ENCODE results near the gene ODAD3.
A peak's percentile ranks its signal among the peaks of the same experiment; 100 is the strongest.
"Not testable (repeated sequence)": the region's sequence is repeated elsewhere in the genome, so short reads cannot be mapped to it uniquely, and the experiment has no call there.

The ODAD3 gene

GRCh38 chr19:11401808-11402543 is 32.9 kb downstream of the ODAD3 start:
- DNase-seq: no peak

DNA sequence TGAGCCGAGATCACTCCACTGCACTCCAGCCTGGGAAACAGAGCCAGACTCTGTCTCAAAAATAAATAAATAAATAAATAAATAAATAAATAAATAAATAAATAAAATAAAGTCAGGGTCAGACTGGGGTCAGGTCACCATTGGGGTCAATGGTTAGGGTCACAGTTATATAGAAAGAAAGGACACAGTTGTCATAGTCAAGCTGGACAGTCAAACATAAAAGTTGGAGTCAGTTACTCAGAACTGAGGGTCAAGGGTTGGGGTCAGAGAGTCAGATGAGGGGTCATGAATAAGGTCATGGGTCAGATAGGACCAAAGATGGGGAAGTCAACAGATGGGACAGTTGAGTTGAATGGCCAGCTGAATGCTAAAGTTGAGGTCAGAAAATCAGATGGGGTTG is 34.1 kb downstream of the ODAD3 start:
- DNase-seq: no peak

DNA sequence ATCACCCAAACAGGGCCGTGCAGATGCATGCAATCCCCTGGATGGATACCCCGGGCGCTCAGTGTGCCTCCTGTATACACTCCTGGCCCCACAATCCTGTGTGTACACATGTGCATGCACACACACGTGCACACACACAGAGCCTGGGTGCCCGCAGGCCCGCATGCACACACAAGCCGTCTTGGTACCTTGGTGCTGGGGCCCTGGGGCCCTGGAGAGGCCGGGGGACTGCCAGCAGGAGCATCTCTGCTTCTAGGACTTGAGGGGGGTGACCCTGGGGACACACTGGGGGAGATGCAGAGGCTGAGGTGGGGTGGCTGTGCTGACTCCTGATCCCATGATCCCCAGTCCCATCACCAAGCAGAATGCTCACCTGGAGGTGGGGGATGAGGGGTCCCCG is 35.3 kb downstream of the ODAD3 start:
- DNase-seq: no peak

DNA sequence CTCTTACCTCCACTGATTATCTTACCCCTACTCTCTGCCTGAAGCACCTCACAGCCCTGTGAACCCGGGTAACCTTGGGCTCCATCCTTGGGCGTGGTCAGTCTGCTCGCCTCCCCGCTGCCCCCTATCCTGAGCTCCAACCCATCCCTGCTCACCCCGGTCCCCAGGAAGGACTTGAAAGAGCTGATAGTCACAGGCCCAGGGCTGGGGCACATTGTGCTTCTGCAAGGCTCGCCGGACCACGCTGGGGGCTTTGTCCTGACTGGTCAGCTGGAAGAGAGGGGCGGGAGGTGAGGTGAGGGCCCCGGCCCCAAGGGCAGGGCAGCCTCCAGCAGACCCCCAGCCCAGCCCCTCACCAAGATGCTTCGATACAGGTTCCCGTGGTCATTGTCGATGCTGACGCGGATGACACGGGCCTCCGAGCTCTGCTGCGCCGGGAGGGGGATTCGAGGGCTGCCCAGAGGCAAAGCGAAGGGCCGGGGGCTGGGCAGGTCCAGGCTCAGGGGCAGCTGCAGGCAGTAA is 37.8 kb downstream of the ODAD3 start:
- DNase-seq: no peak

DNA sequence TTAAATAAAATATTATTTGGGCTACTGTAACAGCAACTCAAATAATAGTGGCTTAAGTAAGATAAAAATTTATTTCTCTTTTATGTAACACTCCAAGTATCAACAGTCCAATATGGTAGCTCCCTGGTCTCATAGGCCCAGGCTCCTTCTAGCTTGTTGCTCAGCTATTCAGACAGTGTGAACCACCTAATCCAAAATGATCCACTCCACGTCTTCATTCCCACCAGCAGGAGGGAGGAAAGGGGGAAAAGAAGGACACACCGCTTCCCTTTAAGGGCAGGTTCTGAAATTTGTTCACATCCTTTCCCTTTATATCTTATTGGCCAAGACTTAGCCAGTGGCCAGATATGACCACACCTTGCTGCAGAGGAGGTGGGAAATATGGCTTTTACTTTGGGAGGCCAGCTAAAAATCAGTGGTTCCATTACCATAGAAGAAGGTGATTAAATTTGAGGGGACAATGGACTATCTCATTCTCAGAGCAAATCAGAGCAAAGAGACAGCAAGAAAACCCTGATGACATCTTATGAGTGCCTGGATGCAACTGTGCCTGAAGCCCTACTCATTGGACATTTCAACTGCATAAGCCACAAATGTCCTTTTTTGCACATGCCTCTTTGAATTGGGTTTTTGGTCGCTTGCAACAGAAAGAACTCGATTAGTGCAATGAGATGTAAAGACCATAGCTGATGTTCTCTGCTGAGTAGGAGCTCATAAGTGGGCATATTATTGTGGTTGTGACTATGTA is 43.8 kb downstream of the ODAD3 start:
- no peak for DNase-seq

GRCh38 chr19:11390359-11390758 is 44.6 kb downstream of the ODAD3 start:
- no peak for DNase-seq

GRCh38 chr19:11387162-11388034 is 47.5 kb downstream of the ODAD3 start:
- no peak for DNase-seq

DNA sequence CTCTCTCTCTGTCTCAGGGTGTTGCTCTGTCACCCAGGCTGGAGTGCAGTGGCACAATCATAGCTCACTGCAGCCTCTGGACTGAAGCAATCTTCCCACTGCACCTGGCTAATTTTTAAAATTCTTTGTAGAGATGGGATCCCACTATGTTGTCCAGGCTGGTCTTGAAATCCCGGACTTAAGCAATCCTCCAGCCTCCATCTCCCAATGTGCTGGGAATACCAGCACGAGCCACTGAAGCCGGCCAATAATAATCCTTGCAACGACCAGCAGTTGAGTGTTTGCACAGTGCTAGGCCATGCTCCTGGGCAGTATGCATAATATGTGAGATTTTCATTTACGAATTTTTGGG is 50.2 kb downstream of the ODAD3 start:
- no peak for DNase-seq

DNA sequence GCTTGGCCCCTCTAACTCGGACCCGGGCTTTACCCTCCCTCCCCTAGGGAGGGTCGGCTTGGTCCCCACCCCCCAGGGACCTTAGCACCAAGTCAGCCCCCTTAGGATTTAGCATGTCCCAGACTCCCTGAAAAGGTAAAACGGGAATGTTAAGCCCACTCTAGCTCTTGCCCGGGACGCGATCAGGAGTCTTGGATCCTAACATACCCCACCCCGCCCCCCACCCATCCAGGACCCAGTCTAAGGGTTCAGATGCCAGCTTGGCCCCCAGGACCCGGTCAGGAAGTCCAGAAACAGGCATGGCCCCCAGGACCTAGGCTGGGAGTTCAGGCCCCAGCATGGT is 51.2 kb downstream of the ODAD3 start:
- no peak for DNase-seq

DNA sequence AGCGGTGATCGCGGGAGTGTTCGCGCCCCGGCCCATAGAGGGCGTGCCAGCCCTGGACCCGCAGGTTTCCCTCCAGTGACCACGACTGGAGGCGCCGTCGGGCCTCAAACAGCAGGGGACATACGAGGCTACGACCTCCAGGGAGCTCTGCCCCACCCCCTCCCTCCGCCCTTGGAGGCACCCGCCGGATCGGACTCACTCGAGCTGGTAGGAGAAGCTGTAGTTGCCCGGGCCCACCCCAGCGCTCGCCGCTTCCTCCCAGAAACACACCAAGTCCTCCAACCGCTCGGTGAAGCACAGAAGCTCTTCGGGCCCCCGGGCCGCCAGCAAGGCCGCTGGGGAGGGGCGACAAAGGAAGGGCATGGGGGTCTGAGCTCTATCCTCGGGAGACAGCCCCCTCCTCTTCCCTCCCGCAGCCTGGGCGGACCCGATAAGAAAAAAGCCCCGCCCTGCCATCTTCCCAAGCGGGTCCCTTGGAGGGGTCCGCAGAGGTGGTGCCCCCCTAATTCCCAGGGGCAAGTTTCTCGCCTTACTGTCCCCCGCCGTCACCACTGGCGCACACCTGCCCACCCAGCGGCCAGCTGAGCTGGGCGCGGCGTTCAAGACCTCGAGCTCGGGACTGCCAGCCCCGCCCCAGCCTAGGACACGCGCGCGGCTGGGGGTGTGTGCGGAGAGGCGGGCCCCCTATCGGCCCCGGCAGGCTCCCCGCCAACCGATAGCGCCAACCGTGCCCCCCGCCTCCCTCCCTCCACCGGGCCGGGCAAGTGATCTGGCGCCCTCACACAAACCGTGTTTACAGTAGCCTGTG is 51.8 kb downstream of the ODAD3 start:
- no peak for DNase-seq

GRCh38 chr19:11380653-11381537 is 54.0 kb downstream of the ODAD3 start:
- peak; percentile 89 for DNase-seq

DNA sequence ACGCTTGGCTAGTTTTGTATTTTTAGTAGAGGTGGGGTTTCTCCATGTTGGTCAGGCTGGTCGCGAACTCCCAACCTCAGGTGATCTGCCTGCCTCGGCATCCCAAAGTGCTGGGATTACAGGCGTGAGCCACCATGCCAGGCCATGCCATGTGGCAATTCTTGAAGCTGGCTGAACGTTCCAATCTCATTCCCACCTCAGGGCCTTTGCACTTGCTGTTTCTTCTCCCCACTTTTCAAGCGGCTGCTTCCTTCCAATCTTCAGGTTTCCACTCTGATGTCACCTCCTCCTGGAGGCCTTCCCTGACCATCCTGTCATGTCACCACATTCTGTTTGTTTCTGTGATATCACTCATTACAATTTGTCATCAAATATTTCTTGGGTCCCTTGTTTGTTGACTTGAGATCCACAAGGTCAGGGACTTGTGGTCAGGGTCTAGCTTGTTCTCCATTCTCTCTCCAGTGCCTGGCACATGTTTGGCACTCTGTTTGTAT is 55.0 kb downstream of the ODAD3 start:
- DNase-seq: no peak

DNA sequence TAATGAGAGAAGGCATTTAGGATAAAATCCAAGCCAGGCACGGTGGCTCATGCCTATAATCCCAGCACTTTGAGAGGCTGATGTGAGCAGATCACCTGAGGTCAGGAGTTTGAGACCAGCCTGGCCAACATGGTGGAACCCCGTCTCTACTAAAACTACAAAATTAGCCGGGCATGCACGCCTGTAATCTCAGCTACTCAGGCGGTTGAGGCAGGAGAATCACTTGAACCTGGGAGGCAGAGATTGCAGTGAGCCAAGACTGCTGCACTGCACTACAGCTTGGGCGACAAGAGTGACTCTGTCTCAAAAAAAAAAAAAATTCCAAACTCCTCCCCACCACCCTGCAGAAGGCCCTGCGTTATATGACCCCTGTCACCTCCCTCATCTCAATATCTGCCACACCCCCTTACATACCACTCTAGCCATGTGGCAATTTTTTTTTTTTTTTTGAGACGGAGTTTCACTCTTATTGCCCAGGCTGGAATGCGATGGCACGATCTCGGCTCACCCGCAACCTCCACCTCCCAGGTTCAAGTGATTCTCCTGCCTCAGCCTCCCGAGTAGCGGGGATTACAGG is 55.6 kb downstream of the ODAD3 start:
- not testable (repeated sequence) for DNase-seq

DNA sequence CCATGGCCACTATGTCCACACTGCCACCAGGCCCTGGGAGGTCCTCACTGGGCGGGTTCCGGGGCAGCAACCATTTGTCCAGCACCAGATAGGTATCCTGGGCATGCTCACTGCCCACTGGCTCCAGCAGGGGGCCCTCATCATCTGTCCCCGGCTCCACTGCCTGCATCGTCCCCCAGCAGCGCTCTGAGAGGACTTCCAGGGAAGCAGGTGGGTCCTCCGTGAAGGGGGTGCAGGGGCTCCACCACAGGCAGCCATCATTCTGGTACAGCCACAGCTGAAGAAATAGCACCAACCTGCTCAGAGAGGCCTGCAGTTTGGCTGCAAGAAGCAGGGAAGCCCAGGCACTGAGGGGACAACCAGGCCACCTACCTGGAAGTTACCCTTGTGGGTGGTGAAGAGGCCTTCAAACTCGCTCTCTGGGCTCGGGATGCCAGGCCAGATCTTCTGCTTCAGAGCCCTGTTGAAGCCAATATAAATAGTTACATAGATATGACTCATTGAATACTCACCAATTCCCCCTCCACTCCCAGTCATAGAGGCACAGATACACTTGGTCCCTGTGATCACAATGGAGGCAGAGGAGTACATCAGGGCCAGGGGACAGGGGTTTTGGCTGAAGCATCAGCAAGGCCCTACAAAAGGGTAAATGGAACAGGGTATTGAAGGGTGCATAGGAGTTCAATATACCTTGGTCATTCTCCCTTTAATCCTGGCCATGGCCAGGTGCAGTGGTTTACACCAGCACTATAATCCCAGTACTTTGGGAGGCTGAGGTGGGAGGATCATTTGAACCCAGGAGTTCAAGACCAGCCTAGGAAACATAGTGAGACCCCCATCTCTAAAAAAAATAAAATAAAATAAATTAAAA is 56.4 kb downstream of the ODAD3 start:
- no peak for DNase-seq

DNA sequence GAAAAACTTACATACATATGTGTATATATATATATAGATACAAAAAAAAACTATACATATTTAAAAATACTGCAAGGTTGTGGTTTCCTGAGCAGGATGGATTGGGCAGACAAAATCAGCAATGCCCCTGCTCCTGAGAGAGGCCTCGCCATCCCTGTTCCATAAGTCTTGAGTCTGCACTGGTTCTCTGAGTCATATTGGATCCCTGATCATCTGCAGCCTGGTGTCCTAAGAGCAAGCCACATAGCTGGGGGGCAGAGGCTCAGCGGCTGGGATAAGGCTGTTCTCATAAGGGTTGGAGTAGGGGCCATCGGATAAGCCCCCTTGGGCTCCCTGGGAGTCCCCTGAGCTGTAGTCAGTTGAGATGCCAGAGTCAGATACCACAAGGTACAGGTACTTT is 57.2 kb downstream of the ODAD3 start:
- no peak for DNase-seq

DNA sequence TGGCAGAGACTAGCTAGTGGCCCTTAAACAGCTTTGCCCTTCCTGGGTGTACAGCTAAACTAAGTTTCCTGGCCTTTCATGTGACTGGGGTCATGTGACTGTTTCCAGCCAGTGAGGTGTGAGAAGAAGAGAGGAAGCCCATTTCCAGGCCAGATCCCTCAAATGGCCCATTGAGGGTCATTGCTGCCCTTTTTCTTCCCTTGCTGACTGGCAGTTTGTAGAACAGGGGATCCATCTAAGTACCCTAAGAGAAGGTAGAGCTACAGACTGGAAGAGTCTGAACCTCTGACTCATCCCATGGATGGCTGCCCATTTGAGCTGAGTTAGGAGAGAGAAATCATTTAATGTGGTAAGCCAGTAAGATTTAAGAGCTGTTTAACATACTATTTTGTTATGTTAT is 57.7 kb downstream of the ODAD3 start:
- no peak for DNase-seq

DNA sequence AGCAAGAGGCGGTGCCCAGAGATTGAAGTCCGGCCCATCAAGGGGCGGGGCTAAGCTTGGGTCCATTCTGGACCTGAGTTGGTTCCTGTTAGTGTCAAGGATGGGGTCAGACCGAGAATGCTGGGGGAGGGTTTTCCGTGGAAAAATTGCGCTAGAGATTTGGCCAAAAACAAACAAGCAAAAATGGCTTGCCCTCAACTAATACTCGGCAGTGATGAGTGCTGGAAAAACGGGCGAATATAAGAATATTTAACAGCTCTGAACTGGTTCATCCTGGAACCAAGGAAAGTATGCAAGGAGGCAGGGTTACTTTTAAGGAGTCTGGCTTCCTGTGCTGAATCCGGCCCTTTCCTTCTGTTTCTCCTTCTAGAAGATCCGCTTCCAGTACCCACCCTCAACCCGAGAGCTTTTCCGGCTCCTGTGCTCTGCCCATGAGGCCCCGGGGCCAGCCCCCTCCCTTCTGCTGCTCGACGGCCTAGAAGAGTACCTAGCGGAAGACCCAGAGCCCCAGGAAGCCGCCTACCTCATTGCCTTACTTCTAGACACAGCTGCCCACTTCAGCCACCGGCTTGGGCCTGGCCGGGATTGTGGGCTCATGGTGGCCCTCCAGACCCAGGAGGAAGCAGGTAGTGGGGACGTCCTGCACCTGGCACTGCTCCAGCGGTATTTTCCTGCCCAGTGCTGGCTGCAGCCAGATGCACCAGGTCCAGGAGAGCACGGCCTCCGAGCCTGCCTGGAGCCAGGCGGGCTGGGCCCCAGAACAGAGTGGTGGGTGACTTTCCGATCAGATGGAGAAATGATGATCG is 59.6 kb downstream of the ODAD3 start:
- DNase-seq: no peak

DNA sequence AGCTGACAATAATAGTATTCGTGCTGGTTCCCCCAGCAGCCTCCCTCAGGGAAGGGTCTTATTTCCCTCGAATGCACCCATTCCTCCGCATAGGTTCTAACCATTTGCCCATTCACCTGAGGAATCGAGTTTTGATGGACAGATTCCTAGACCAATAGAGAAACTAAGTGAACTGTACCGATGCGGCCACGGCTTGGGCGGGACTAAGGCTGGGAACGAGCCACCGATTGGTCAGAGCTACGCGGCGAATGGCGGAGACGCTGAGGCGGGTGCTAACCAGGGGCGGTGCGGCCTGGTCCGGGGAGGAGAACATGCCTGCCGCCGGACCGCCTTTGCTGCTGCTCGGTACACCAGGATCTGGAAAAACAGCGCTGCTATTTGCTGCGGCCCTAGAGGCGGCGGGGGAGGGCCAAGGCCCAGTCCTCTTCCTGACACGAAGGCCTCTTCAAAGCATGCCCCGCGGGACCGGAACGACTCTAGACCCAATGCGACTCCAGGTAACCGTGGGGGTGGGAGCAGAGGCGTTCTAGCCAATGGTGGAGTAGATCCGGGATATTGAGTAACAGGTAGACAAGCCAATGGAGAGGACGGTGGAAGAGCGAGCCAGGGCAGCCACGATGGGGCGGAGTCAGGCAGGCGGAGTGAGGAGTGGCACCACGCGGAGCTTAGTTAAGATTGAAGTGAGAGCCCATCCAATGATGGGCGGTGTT is 60.3 kb downstream of the ODAD3 start, which contains the start of gene SWSAP1:
Gene SWSAP1 (plus strand): TSS at position 234 of the 710 bp plus-strand sequence. CDS start 15 bp downstream, at position 249.
- DNase-seq: peak; percentile 98
